DOHH2 (cell line): ENCODE data around the gene KCNE1.

Experiments used
- EZH2phosphoT487 ChIP-seq: fragments of 200-600 bp; sonication (generic); IDR thresholded peaks from 2 replicates; pipeline ENCODE4 v1.6.1; 2017; ENCODE audit warnings: borderline replicate concordance, mild to moderate bottlenecking, antibody characterized with exemption, low read length, moderate library complexity, mixed read lengths
- TF ChIP-seq, protein P1 (sequence below): fragments of 200-600 bp; sonication (generic); IDR thresholded peaks from one replicate; pipeline ENCODE4 v1.5.1; 2014; ENCODE audit warnings: antibody characterized with exemption, mild to moderate bottlenecking, low read depth, low read length; ENCODE audit not compliant: poor library complexity, severe bottlenecking

DNA sequence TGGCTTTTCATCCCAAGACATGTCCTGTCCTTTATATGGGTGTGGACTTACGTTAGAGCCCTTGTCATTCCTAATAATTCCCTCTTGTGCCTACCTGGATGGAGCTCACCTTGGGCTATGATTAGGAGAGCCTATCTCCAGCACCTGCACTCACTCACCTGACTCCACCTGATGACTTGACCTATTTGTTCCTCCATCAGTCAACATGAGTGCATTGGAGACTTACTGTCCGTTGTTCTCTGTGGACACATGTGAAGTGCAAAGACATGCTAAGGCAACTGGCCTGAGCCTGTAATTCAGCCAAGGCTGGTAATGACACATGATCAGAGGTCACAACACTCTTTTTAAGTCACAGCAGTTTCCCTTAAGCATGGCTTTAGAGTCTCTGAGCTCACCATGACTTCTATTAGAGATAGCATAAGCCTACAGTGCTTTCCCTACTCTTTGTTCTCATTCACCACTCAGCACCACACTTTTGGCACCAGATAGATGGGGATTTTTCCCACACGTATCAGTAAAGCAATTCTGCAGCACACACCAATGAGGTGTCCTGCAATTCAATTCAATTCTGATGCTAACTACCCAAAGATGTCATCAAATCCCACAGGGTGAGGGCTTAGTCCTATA, 9.4 kb downstream of the KCNE1 start:
- TF ChIP-seq, protein P1, sequence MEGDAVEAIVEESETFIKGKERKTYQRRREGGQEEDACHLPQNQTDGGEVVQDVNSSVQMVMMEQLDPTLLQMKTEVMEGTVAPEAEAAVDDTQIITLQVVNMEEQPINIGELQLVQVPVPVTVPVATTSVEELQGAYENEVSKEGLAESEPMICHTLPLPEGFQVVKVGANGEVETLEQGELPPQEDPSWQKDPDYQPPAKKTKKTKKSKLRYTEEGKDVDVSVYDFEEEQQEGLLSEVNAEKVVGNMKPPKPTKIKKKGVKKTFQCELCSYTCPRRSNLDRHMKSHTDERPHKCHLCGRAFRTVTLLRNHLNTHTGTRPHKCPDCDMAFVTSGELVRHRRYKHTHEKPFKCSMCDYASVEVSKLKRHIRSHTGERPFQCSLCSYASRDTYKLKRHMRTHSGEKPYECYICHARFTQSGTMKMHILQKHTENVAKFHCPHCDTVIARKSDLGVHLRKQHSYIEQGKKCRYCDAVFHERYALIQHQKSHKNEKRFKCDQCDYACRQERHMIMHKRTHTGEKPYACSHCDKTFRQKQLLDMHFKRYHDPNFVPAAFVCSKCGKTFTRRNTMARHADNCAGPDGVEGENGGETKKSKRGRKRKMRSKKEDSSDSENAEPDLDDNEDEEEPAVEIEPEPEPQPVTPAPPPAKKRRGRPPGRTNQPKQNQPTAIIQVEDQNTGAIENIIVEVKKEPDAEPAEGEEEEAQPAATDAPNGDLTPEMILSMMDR: no peak
- no peak for TF ChIP-seq EZH2phosphoT487
